GM10248 (cell line): ENCODE data around the gene CAST.

Source experiments
- CTCF ChIA-PET: fragments of 300-600 bp; sonication (Branson Sonifier 250); formaldehyde crosslinking; extraction: SDS; loops from one replicate; lab custom pipeline; 2021; ENCODE audit warnings: antibody characterized with exemption; lab: Yijun Ruan, JAX
- POLR2A ChIA-PET: fragments of 350-650 bp; sonication (Branson Sonifier 250); formaldehyde crosslinking; extraction: SDS; loops from one replicate; lab custom pipeline; 2020; ENCODE audit warnings: antibody characterized with exemption; lab: Yijun Ruan, JAX
- DNase-seq: peaks from one replicate; pipeline ENCODE4 v3.0.0; 2012; ENCODE audit errors: extremely low spot score
- CTCF ChIP-seq: IDR thresholded peaks from 2 replicates; pipeline ENCODE4 v1.5.1; 2012; ENCODE audit warnings: mild to moderate bottlenecking, low read depth; ENCODE audit errors: extremely low read depth, missing control alignments, control extremely low read depth

CAST gene

DNA sequence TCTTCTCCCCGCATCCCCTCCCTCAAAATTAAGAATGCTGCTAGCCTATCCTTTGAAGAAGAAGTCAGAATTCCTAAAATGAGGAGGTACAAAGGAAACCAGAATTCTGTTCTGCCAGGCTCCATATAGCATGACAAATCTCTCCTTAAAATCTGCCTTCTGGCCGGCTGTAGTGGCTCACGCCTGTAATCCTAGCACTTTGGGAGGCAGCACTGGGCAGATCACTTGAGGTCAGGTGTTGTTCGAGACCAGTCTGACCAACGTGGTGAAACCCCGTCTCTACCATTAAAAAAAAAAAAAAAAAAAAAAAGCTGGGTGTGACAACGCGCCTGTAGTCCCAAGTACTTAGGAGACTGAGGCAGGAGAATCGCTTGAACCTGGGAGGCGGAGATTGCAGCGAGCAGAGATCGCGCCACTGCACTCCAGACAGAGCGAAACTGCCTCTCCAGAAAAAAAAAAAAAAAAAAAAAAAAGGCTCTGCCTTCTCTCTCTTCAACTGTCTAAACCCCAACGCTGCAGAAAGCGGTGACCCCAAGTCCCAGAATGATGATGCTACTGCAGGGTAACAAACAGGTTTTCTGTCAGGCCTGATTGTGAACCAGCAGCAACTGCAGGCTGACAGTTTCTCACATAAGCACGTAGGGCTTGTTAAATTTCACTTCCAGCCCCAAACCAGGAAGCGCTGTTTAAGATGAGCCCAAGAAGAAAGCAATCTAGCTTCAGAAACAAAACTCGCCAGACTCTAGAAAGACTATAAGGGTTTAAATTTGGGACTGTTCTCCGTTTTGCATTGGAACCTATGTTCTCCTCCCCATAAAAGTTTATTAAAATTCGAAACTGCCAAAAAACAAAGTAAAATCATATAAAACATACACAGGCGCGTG lies 963 bp upstream of the CAST start:
- ChIA-PET POLR2A (interaction anchor here (0.6 kb wide), 1 partner anchor 1559 kb away, joined by 4 read pairs; no protein-coding TSS in a partner anchor), CTCF (interaction anchor here (0.7 to 4.5 kb wide), 3 partner anchors 8 to 24 kb away, joined by 3 to 17 read pairs (median 4); no protein-coding TSS in a partner anchor)
- peak; percentile 45 for DNase-seq
- no peak for TF ChIP-seq CTCF

DNA sequence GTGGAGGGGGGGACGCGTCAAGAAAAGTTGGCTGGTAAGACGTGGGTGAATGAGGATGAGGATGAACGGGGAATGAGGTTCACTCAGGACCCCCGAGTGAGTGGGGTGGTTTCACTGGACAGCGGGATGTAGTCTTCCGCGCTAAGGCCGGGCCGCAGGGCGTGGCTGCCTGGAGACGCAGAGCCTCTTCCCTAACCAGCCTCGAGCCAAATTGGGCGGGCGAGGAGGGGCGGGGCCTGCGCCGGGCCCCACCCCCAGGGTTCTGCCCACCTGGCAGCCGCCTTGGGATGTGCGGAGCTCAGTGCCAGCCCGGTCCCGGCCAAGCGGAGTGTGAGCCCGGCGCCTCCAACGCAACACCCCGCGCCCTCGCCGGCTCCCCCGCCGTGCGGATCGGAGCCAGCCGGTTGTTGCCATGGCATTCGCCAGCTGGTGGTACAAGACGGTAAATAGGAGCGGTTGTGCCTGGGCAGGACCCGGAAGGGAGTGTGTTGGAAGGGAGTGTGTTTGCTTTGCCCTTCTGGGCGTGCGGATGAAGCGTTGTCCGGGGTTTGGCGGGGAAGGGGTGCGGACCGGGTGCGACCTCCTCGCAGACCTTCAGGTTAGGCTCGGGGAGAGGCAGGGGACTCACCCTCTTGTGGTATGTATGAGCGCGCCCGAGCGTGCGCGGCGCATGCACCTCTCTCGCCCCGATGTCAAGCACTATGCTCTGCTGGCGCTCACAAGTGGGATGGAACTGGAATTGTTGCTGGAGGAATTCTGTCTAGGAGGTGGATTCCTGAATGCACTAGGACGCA lies 746 bp downstream of the CAST start:
- no peak for TF ChIP-seq CTCF
- peak; percentile 93 for DNase-seq
- ChIA-PET POLR2A (no interaction called here), CTCF (interaction anchor here (1.1 to 4.5 kb wide), 6 partner anchors 11 to 49 kb away, joined by 3 to 17 read pairs (median 5); no protein-coding TSS in a partner anchor)

DNA sequence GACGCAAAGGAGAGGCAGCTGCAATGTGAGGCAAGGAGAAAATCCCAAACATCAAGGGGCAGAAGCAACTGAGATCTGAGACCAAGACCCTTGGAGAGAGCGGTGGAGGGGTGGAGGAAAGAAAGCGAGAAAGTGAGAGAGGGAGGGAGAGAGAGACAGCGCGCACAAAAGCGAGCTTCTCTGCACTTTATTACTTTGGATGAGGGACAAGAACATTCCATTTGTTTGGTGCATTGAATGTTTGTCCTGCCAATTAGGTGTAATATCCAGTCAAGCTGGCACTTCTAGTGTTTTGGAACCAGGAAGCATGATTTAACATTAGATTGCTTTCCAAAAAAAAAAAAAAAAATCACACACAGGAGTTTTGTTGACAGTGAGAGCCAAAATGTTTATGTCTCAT lies 1.4 kb downstream of the CAST start:
- DNase-seq = no peak
- ChIA-PET CTCF (interaction anchor here (0.9 to 4.5 kb wide), 7 partner anchors 10 to 49 kb away, joined by 3 to 17 read pairs (median 5); no protein-coding TSS in a partner anchor), POLR2A (no interaction called here)
- no peak for TF ChIP-seq CTCF

DNA sequence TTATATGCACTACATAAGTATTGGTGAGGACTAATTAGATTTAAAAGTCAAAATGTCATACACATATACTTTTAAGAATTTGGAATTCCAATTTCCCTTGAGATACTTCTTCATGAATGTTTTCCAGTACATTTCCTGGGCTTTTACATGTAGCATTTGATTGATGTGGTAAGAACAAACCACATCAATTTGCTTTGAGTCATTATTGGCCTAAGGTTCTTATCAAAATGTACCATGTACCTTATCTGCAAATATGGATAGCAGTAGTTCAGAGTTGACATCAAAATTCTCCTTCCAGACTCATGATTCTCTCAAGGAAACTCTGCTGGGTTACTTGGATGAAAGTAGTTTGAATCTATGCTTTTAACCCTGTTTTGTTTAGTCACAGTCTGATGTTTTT lies 2.5 kb downstream of the CAST start:
- DNase-seq = no peak
- ChIA-PET POLR2A (no interaction called here), CTCF (no interaction called here)
- TF ChIP-seq CTCF = no peak

- TF ChIP-seq CTCF = no peak
- ChIA-PET CTCF (interaction anchor here (1.2 kb wide), 1 partner anchor 11 kb away, joined by 3 read pairs; no protein-coding TSS in a partner anchor), POLR2A (no interaction called here)
- DNase-seq = no peak
Observed at GRCh38 chr5:96668725-96669124, 6.5 kb downstream of the CAST start.

GRCh38 chr5:96669909-96670308 lies 7.7 kb downstream of the CAST start:
- ChIA-PET POLR2A (no interaction called here), CTCF (interaction anchor here (1.2 to 1.8 kb wide), 2 partner anchors 10 to 17 kb away, joined by 3 to 5 read pairs; no protein-coding TSS in a partner anchor)
- no peak for TF ChIP-seq CTCF
- no peak for DNase-seq
